Nephron progenitor cell (in vitro differentiated cells): ENCODE data around the gene ZNF503.

Source experiments
- DNase-seq: peaks from one replicate; pipeline ENCODE4 v3.0.0; 2021
- H3K27ac Mint-ChIP-seq: 2 replicates; pipeline ENCODE4 v1.8.0; 2021; ENCODE audit warnings: mild to moderate bottlenecking, moderate library complexity, mixed read lengths
- H3K27me3 Mint-ChIP-seq: 2 replicates; pipeline ENCODE4 v1.8.0; 2021; ENCODE audit warnings: mild to moderate bottlenecking, low read depth, mixed read lengths; ENCODE audit not compliant: poor library complexity
- H3K36me3 Mint-ChIP-seq: 2 replicates; pipeline ENCODE4 v1.8.0; 2021; ENCODE audit warnings: low read depth, mixed read lengths
- H3K4me1 Mint-ChIP-seq: 2 replicates; pipeline ENCODE4 v1.8.0; 2021; ENCODE audit warnings: mixed read lengths
- H3K4me3 Mint-ChIP-seq: 2 replicates; pipeline ENCODE4 v1.8.0; 2021; ENCODE audit warnings: mild to moderate bottlenecking, moderate library complexity, mixed read lengths
- H3K9me3 Mint-ChIP-seq: 2 replicates; pipeline ENCODE4 v1.8.0; 2021; ENCODE audit warnings: mild to moderate bottlenecking, moderate library complexity, mixed read lengths
- TF ChIP-seq, protein P1 (sequence below): fragments of 200-600 bp; sonication (generic); IDR thresholded peaks from 2 replicates; pipeline ENCODE4 v1.5.0; 2021; ENCODE audit warnings: antibody characterized with exemption

ZNF503 gene

DNA sequence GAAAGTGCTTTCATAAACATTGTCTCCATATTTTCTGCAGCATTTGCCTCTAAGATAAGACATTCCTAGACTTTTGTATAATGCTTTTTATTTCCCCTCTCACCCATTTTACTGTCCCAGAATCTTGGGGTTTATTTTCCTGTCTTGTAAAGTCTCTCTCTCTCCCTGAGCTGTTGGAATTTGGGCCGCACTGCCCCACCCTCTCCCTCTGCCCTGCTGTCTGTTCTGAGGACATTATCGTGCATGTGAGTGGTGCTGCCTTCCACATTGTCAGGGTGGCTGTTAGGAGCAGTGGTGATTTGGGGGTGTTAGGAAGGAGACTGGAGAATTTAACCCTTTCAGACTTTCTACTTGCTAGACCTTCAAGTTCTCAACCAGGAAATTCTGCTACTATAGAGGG, 46.6 kb upstream of the ZNF503 start:
- Mint-ChIP-seq H3K4me1 (peaks cover 59% of the 10 kb centered on the region), H3K27me3 (peaks cover 5% of the 10 kb centered on the region), H3K4me3 (no peak overlapping the region), H3K9me3 (peaks cover 41% of the 10 kb centered on the region), H3K27ac (no peak overlapping the region), H3K36me3 (peaks cover 26% of the 10 kb centered on the region)
- DNase-seq = no peak
- TF ChIP-seq, protein P1, sequence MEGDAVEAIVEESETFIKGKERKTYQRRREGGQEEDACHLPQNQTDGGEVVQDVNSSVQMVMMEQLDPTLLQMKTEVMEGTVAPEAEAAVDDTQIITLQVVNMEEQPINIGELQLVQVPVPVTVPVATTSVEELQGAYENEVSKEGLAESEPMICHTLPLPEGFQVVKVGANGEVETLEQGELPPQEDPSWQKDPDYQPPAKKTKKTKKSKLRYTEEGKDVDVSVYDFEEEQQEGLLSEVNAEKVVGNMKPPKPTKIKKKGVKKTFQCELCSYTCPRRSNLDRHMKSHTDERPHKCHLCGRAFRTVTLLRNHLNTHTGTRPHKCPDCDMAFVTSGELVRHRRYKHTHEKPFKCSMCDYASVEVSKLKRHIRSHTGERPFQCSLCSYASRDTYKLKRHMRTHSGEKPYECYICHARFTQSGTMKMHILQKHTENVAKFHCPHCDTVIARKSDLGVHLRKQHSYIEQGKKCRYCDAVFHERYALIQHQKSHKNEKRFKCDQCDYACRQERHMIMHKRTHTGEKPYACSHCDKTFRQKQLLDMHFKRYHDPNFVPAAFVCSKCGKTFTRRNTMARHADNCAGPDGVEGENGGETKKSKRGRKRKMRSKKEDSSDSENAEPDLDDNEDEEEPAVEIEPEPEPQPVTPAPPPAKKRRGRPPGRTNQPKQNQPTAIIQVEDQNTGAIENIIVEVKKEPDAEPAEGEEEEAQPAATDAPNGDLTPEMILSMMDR = no peak

DNA sequence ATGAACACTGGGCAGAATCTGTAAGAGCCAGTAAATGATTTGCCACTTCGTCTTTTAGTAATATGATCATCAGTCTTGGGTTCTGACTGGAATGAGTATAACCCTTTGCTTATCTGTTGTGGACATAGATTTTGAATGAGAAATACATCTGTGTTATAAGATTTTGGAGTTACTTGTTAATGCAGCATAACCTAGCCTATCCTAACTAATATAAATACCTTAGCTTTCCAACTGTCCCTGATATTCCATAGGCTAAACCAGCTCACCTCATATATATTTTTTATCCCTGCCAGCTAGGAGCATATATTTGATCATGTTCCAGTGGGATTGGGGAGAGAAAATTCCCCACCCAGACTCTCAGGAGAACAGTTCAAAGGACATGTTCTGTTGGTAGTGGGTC, 44.9 kb upstream of the ZNF503 start:
- Mint-ChIP-seq H3K9me3 (peaks cover 57% of the 10 kb centered on the region), H3K27me3 (peaks cover 5% of the 10 kb centered on the region), H3K36me3 (peaks cover 42% of the 10 kb centered on the region), H3K4me3 (no peak overlapping the region), H3K27ac (no peak overlapping the region), H3K4me1 (peaks cover 45% of the 10 kb centered on the region)
- TF ChIP-seq, protein P1 = no peak
- no peak for DNase-seq

DNA sequence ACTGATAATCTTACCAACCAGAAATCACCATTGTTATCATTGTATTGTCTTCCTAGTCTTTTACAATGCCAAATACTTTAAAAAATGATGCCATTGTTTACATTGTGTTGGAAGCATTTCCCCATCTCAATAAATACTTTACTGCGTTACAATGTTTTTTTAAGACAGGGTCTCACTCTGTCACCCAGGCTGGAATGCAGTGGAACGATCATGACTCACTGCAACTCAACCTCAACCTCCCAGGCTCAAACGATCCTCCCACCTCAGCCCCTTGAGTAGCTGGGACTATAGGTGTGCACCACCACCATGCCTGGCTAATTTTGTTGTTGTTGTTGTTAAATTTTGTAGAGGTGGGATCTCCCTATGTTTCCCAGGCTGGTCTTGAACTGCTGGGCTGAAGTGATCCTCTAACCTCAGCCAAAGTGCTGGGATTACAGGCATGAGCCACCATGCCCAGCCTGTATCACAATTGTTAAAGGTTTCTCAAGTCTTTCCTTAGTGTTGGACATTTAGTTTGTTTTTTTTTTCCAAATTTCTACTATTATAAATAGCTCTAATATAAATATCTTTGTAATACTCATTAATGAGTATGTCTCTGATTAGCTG, 43.3 kb upstream of the ZNF503 start:
- Mint-ChIP-seq H3K27ac (no peak overlapping the region), H3K4me3 (no peak overlapping the region), H3K4me1 (peaks cover 43% of the 10 kb centered on the region), H3K9me3 (peaks cover 62% of the 10 kb centered on the region), H3K36me3 (peaks cover 42% of the 10 kb centered on the region), H3K27me3 (peaks cover 8% of the 10 kb centered on the region)
- TF ChIP-seq, protein P1 = no peak
- DNase-seq = no peak

- Mint-ChIP-seq H3K4me3 (no peak overlapping the region), H3K27ac (no peak overlapping the region), H3K36me3 (peaks cover 42% of the 10 kb centered on the region), H3K27me3 (peaks cover 14% of the 10 kb centered on the region), H3K9me3 (peaks cover 63% of the 10 kb centered on the region), H3K4me1 (peaks cover 42% of the 10 kb centered on the region)
- DNase-seq = no peak
- TF ChIP-seq, protein P1 = no peak
Observed at GRCh38 chr10:75443362-75443761, 41.8 kb upstream of the ZNF503 start.

DNA sequence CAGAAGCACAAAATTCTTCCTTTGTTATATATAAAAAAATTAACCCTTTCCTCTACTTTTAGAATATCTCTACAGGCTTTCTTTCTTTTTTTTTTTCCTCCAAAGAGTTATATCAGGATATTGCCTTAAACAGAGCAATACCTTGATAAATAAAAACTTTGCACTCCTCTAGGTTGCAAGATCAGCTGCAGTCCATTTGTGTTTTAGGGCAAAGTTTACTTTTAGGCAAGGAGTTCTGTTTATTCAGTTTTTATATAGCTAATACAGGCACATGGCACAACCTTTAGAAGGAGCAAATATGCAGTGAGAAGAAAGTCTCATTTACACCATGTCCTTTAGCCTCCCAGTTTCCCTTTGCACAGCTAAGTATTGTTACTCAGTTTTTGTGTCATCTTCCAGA, 40.1 kb upstream of the ZNF503 start:
- TF ChIP-seq, protein P1 = no peak
- Mint-ChIP-seq H3K36me3 (peaks cover 38% of the 10 kb centered on the region), H3K9me3 (peaks cover 54% of the 10 kb centered on the region), H3K4me3 (no peak overlapping the region), H3K27ac (no peak overlapping the region), H3K27me3 (peaks cover 11% of the 10 kb centered on the region), H3K4me1 (peaks cover 51% of the 10 kb centered on the region)
- DNase-seq = no peak

DNA sequence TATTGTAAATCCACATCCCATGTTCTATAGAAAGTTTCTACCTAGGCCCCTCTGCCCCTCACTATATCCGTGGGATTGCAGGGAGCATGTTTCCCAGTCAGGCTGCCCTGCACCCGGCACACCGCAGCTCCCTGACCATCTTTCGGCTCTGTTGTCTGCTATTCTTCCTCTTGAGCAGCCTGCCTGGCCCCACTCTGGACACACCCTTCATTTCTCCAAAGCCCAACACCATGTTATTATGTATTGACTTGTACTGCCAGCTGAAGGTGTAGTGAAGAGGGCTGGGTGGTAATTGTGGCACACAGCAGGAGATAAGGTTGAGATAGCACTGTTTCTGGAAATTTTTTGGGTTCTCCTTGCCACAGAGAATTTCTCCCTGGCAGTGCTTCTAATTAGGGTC, 39.6 kb upstream of the ZNF503 start:
- Mint-ChIP-seq H3K27me3 (peaks cover 11% of the 10 kb centered on the region), H3K36me3 (peaks cover 33% of the 10 kb centered on the region), H3K4me3 (no peak overlapping the region), H3K4me1 (peaks cover 52% of the 10 kb centered on the region), H3K27ac (no peak overlapping the region), H3K9me3 (peaks cover 49% of the 10 kb centered on the region)
- TF ChIP-seq, protein P1 = no peak
- DNase-seq = no peak
